ENCODE results near the gene DDX20.

Gene DDX20

DNA sequence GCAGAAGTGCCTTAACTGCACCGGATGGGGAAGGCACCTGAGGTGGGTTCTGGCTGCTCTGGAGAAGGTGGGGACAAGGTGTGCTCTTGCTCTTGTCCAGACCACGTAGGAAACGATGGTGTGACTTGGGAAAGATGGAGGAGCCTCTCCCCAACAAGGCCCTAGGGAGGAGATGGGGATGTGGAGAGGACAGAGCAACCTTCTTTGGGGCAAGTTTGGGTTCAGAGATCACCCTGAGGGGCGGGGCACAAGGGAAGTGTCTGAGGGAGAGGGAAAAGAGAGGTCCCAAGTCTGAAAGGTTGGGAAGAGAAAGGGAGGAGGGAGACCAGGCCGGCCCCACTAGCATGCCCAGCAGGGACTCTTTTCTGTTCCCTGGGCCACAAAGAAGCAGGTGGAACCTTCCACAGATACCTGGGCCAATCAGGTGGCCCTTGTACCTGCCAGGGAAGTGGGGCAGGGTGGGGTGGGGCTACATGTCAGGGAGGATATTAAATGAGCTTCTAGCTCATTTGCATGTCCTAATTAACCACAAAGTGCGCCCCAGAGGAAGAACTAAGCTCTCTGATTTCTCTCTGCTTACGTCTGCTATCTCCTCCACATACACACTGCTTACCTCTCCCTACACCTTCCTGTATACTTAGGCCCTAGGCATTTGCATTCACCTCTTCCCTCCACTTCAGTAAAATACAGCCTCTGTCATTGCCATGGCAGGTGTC is 32.5 kb upstream of the DDX20 start:
- Histone ChIP-seq H3K4me1 (no peaks in the 10 kb centered on the region), H3K36me3 (no peaks in the 10 kb centered on the region), H3K4me3 (ENCODE audit: low read depth, low read length) (no peak overlapping the region), H3K27me3 (no peaks in the 10 kb centered on the region), H3K9me3 (no peaks in the 10 kb centered on the region)
- TF ChIP-seq CTCF (IDR thresholded peaks at IDR 0.05; ENCODE audit: low read depth, low read length): no peak
- no peak for DNase-seq

- TF ChIP-seq CTCF (IDR thresholded peaks at IDR 0.05; ENCODE audit: low read depth, low read length): no peak
- H3K27me3 ChIP-seq: no peaks in the 10 kb centered on the region
- H3K4me3 ChIP-seq (ENCODE audit: low read depth, low read length): no peak overlapping the region
- no peak for DNase-seq
- no peaks in the 10 kb centered on the region for H3K36me3 ChIP-seq
- no peaks in the 10 kb centered on the region for H3K9me3 ChIP-seq
- no peaks in the 10 kb centered on the region for H3K4me1 ChIP-seq
Observed at GRCh38 chr1:111723871-111724270, 31.8 kb upstream of the DDX20 start.

- Histone ChIP-seq H3K9me3 (no peaks in the 10 kb centered on the region), H3K4me3 (ENCODE audit: low read depth, low read length) (no peak overlapping the region), H3K4me1 (no peaks in the 10 kb centered on the region), H3K36me3 (no peaks in the 10 kb centered on the region), H3K27me3 (no peaks in the 10 kb centered on the region)
- no peak for DNase-seq
- TF ChIP-seq CTCF (IDR thresholded peaks at IDR 0.05; ENCODE audit: low read depth, low read length): no peak
Observed at GRCh38 chr1:111725192-111725591, 30.5 kb upstream of the DDX20 start.

GRCh38 chr1:111727056-111727455 is 28.6 kb upstream of the DDX20 start:
- TF ChIP-seq CTCF (IDR thresholded peaks at IDR 0.05; ENCODE audit: low read depth, low read length): no peak
- Histone ChIP-seq H3K4me3 (ENCODE audit: low read depth, low read length) (no peak overlapping the region), H3K4me1 (no peaks in the 10 kb centered on the region), H3K9me3 (no peaks in the 10 kb centered on the region), H3K27me3 (no peaks in the 10 kb centered on the region), H3K36me3 (no peaks in the 10 kb centered on the region)
- no peak for DNase-seq

DNA sequence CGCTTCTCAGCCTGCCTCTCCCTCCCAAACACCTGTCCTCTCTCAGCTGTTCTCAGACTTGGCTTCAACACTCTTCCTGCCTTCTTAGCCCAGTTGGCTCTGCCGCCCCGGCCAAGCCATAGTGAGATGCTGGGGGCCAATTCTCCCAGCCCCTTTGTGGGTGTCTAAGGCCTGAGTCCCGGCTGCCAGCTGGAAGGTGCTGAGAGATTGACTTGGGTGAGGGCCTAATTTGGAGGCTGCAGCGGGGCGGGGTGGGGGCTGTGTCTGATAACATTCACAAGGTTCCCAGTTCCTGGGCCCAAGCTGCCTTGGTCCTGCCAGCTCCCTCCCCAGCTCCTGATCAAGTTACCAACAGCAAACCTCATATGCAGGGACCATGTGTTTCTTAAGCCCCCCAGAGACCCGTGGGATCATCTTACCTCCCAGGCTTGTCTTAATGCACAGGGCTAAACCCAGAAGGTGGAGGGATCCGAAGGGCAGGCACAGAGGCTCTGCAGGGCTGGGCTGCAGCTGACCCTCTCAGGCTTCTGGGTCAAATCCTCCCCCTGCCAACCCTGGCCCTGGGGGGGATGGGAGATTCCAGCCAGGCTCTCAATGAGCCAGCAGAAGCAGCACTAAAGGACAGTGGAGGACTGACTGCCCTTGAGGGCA is 26.3 kb upstream of the DDX20 start:
- Histone ChIP-seq H3K9me3 (no peaks in the 10 kb centered on the region), H3K27me3 (no peaks in the 10 kb centered on the region), H3K36me3 (no peaks in the 10 kb centered on the region), H3K4me3 (ENCODE audit: low read depth, low read length) (no peak overlapping the region), H3K4me1 (no peaks in the 10 kb centered on the region)
- DNase-seq: no peak
- no peak for TF ChIP-seq CTCF (IDR thresholded peaks at IDR 0.05; ENCODE audit: low read depth, low read length)

Data from BE2C (cell line).